ENCODE measurements around the gene CDH8. TPM values are rescaled to one million over a fixed set of nuclear protein-coding genes. Genes with fewer than 3 reads are reported as not detected.

Gene CDH8
- total RNA-seq, 2 experiments from 2014 or later, result not detected

DNA sequence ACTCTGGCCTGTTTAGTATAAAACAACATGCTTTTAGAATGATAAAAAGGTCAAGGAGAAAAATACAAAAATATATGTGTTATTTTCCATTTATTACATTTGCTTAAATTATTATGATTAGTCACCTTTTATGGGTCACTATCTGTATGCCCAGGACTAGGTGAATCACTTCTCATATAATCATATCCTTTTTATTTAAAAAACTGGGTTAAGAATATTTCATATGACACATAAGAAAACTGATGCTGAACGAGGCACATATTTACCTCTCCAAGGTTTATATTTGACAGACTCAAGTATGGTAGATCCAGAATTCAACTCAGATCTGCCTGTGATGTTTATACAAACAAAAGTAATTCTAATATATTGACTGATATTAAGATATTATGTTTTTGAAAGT, 134.5 kb downstream of the CDH8 start:
- no TSS peak for BruUV-seq (replicated peaks)
- no peaks in the 10 kb centered on the region for H3K79me2 ChIP-seq (ENCODE audit: insufficient read depth, low read depth, low read length)
- ChIA-PET POLR2A (no interaction called here), CTCF (ENCODE audit: unreplicated experiment) (no interaction called here)
- no peak overlapping the region for H3K27ac ChIP-seq (ENCODE audit: low read depth, low read length, poor library complexity, severe bottlenecking)
- no peak overlapping the region for H2AFZ ChIP-seq (ENCODE audit: low read length)
- no peaks in the 10 kb centered on the region for H3K9me2 ChIP-seq (ENCODE audit: insufficient read depth, low read length)
- H4K20me1 ChIP-seq (ENCODE audit: insufficient read depth, low read length), result no peaks in the 10 kb centered on the region
- H3K4me3 ChIP-seq (ENCODE audit: low read depth, low read length, poor library complexity, severe bottlenecking), result no peak overlapping the region
- no peaks in the 10 kb centered on the region for H3K9me3 ChIP-seq (ENCODE audit: low read length)
- TF ChIP-seq EZH2phosphoT487 (IDR thresholded peaks at IDR 0.05; ENCODE audit: borderline replicate concordance, low read depth, low read length), result no peak
- TF ChIP-seq, protein P1, sequence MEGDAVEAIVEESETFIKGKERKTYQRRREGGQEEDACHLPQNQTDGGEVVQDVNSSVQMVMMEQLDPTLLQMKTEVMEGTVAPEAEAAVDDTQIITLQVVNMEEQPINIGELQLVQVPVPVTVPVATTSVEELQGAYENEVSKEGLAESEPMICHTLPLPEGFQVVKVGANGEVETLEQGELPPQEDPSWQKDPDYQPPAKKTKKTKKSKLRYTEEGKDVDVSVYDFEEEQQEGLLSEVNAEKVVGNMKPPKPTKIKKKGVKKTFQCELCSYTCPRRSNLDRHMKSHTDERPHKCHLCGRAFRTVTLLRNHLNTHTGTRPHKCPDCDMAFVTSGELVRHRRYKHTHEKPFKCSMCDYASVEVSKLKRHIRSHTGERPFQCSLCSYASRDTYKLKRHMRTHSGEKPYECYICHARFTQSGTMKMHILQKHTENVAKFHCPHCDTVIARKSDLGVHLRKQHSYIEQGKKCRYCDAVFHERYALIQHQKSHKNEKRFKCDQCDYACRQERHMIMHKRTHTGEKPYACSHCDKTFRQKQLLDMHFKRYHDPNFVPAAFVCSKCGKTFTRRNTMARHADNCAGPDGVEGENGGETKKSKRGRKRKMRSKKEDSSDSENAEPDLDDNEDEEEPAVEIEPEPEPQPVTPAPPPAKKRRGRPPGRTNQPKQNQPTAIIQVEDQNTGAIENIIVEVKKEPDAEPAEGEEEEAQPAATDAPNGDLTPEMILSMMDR (conservative IDR thresholded peaks at IDR 0.05; ENCODE audit: low read length), result no peak
- H3K4me1 ChIP-seq (ENCODE audit: insufficient read depth, low read length, poor library complexity, severe bottlenecking), result peaks cover 14% of the 10 kb centered on the region
- DNase-seq (ENCODE audit: low spot score), result no peak
- H3K36me3 ChIP-seq (ENCODE audit: insufficient read depth, low read length), result no peaks in the 10 kb centered on the region
- H3K4me2 ChIP-seq (ENCODE audit: low read length), result no peak overlapping the region
- intact Hi-C loops (cut with micrococcal nuclease; ENCODE audit: unreplicated experiment), result no loop called here

DNA sequence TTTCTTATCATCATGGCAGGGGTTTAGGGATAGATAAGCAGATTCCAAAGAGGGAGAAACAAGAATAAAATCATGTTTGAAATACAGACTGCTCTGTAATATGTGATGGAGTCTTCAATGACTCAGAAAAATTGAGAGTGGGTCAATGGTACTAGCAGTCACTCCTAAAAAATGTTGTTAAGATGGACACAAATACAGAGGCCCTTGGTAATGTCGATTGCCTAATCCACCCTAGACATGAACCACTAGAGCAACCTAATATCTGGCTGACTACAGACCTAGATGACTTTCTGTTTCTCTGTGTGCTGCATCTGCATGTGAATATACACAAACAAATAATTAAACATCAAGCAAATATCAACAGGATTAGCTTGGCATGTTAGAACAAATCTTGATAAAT, 135.8 kb downstream of the CDH8 start:
- no peaks in the 10 kb centered on the region for H3K9me3 ChIP-seq (ENCODE audit: low read length)
- peaks cover 14% of the 10 kb centered on the region for H3K4me1 ChIP-seq (ENCODE audit: insufficient read depth, low read length, poor library complexity, severe bottlenecking)
- H3K4me2 ChIP-seq (ENCODE audit: low read length), result no peak overlapping the region
- no peak overlapping the region for H3K4me3 ChIP-seq (ENCODE audit: low read depth, low read length, poor library complexity, severe bottlenecking)
- no peaks in the 10 kb centered on the region for H3K9me2 ChIP-seq (ENCODE audit: insufficient read depth, low read length)
- CTCF ChIA-PET (ENCODE audit: unreplicated experiment), result no interaction called here
- no peaks in the 10 kb centered on the region for H4K20me1 ChIP-seq (ENCODE audit: insufficient read depth, low read length)
- no peaks in the 10 kb centered on the region for H3K36me3 ChIP-seq (ENCODE audit: insufficient read depth, low read length)
- H3K79me2 ChIP-seq (ENCODE audit: insufficient read depth, low read depth, low read length), result no peaks in the 10 kb centered on the region
- H2AFZ ChIP-seq (ENCODE audit: low read length), result no peak overlapping the region
- no peak overlapping the region for H3K27ac ChIP-seq (ENCODE audit: low read depth, low read length, poor library complexity, severe bottlenecking)
- BruUV-seq (replicated peaks), result no TSS peak
- TF ChIP-seq, protein P1 (conservative IDR thresholded peaks at IDR 0.05; ENCODE audit: low read length), result no peak
- no peak for TF ChIP-seq EZH2phosphoT487 (IDR thresholded peaks at IDR 0.05; ENCODE audit: borderline replicate concordance, low read depth, low read length)
- intact Hi-C loops (cut with micrococcal nuclease; ENCODE audit: unreplicated experiment), result no loop called here
- no peak for DNase-seq (ENCODE audit: low spot score)
- POLR2A ChIA-PET, result interaction anchor here (0.8 kb wide), 1 partner anchor 13 kb away, joined by 3 read pairs; no protein-coding TSS in a partner anchor

DNA sequence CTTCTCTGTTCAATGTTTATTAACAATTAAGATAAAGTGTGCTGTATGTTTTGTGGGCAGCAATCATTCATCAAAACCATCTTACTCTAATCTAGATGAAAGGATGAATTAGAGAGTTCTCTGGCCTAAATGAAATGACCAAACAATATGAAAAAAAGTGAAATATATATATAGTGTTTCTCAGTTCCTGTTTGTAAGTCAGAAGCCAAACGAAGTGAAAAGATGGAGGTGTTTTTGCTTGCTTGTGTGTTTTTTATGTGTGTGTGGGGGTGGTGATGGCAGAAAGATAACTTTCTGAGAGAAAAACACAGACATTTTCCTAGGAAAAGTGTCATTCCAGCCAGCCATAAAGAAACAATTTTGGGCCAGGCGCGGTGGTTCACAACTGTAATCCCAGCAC, 138.6 kb downstream of the CDH8 start:
- Histone ChIP-seq H3K79me2 (ENCODE audit: insufficient read depth, low read depth, low read length) (no peaks in the 10 kb centered on the region), H3K4me2 (ENCODE audit: low read length) (peak overlapping the region; percentile 56), H3K9me3 (ENCODE audit: low read length) (no peaks in the 10 kb centered on the region), H3K27ac (ENCODE audit: low read depth, low read length, poor library complexity, severe bottlenecking) (peak overlapping the region; percentile 42), H3K4me3 (ENCODE audit: low read depth, low read length, poor library complexity, severe bottlenecking) (peak overlapping the region; percentile 18), H4K20me1 (ENCODE audit: insufficient read depth, low read length) (no peaks in the 10 kb centered on the region), H3K36me3 (ENCODE audit: insufficient read depth, low read length) (no peaks in the 10 kb centered on the region), H3K4me1 (ENCODE audit: insufficient read depth, low read length, poor library complexity, severe bottlenecking) (peaks cover 14% of the 10 kb centered on the region), H2AFZ (ENCODE audit: low read length) (peak overlapping the region; percentile 94), H3K9me2 (ENCODE audit: insufficient read depth, low read length) (no peaks in the 10 kb centered on the region)
- intact Hi-C loops (cut with micrococcal nuclease; ENCODE audit: unreplicated experiment), result no loop called here
- no TSS peak for BruUV-seq (replicated peaks)
- ChIA-PET POLR2A (interaction anchor here (0.7 to 1.1 kb wide), 3 partner anchors 10 to 173 kb away, joined by 3 read pairs; no protein-coding TSS in a partner anchor), CTCF (ENCODE audit: unreplicated experiment) (no interaction called here)
- DNase-seq (ENCODE audit: low spot score), result peak; percentile 39
- TF ChIP-seq, protein P1 (conservative IDR thresholded peaks at IDR 0.05; ENCODE audit: low read length), result no peak
- no peak for TF ChIP-seq EZH2phosphoT487 (IDR thresholded peaks at IDR 0.05; ENCODE audit: borderline replicate concordance, low read depth, low read length)
